Lower lobe of right lung (tissue), 2 donors: ENCODE measurements around the gene TMEM132C. TPM values are rescaled to one million over a fixed set of nuclear protein-coding genes. Genes with fewer than 3 reads are reported as not detected.

Experiments used
- ATAC-seq, 2 donors: fragments of 200-7000 bp; cut with Tn5 transposase; one replicate each; pipeline ENCODE4 v1.9.1; 2020 to 2022; ENCODE audit warnings: mild to moderate bottlenecking in 2 of 2, moderate library complexity in 2 of 2
- DNase-seq: peaks from one replicate; pipeline ENCODE4 v3.0.0-alpha.2; 2020
- H3K27ac ChIP-seq: fragments of 200-600 bp; one replicate; pipeline ENCODE4 v1.8.0; 2022
- H3K27me3 ChIP-seq: fragments of 200-600 bp; one replicate; pipeline ENCODE4 v1.8.0; 2022; ENCODE audit warnings: low read depth
- H3K36me3 ChIP-seq: fragments of 200-600 bp; one replicate; pipeline ENCODE4 v1.8.0; 2022; ENCODE audit warnings: mild to moderate bottlenecking
- H3K4me1 ChIP-seq: fragments of 200-600 bp; one replicate; pipeline ENCODE4 v1.8.0; 2022
- H3K4me3 ChIP-seq: fragments of 200-600 bp; one replicate; pipeline ENCODE4 v1.8.0; 2022; ENCODE audit warnings: mild to moderate bottlenecking
- H3K9me3 ChIP-seq: fragments of 200-600 bp; one replicate; pipeline ENCODE4 v1.8.0; 2022
- intact Hi-C: fragments of 100-400 bp; cut with DNase I; formaldehyde crosslinking; loops from one replicate; pipeline ENCODE4 v1.11.0; 2022
- total RNA-seq: library from RNA; stranded (reverse); fragmentation: NEBNext Ultra II Directional; extraction: Animal tissue kit (Norgen Biotek cat#: 25700); gene quantifications from one replicate; pipeline ENCODE4 v1.2.1, GENCODE V29; 2021
- TF ChIP-seq, protein P1 (sequence below): fragments of 200-600 bp; IDR thresholded peaks from one replicate; pipeline ENCODE4 v1.8.0; 2022; ENCODE audit warnings: antibody characterized with exemption, mild to moderate bottlenecking
- donor health status: DM: no; HTN: yes; CAD: no; lungs with severe emphysema.

TMEM132C gene
- total RNA-seq, 1 donor from 2014 or later, result 1.6 TPM

DNA sequence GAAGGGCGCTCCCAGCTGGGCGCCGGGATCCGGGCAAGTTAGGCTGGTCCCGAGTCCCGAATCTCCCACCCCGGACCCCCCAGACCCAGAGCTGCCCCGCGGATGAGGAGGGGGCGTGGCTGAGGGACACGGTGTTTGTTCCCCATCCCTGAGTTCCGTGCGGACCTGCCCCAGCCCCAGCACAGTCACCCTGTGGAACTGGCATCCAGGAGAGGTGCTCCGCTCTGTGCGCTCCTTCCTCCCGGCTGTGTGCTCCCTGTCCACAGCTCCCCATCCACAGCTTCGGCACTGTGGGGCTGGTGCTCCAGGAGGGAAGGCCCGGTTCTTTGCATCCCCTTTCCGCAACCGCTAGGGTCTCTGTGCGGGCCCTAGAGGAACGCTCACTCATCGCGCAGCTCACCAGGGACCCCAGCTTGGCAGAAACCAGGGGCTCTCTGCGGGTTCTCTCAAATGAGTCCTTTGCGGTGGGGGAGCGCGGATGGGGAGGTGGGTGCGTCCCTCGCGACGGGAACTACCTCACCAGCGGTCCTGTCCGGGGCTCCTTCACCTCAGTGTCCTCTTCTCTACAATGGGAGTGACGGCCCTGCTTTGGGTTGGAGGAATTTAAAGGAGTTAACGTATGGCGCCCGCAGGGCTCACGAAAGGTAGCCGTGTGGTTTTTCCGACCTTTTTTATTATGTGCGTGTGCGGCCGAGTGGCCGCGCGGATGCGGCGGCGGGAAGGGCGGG is 845 bp downstream of the TMEM132C start:
- intact Hi-C loops, result no loop called here
- no peak for DNase-seq
- H3K27me3 ChIP-seq, result peaks cover 41% of the 10 kb centered on the region

DNA sequence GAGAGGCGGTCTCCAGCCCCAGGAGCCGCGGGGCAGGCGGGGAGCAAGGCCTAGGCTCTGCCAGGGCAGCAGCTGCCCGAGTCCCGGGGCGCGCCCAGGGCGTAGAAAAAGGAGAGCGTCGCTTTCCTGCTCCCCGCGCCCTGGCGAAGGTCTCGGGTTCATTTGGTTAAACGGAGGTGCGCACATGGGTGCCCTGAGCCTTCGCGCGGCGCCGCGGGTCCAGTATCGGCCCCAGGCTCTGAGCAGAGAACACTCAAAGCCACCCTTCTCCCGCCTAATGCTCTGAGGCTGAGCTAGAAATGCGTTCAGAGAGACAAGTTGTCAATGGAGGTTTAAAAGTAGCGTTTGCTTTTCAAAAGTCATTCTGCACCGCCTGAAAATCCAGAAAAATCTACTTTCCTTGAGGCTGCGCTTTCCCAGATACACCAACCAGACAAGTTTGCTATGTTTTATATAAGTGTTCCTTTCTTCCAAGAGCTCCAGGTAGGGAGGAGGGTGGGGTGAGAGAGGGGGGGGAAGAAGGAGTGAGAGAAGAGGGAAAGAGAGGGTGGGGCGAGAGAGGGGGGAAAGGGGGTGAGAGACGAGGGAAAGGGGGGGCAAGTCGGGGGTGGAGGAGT is 1.5 kb downstream of the TMEM132C start:
- Histone ChIP-seq H3K27me3 (peaks cover 41% of the 10 kb centered on the region), H3K4me3 (peak overlapping the region; percentile 44), H3K9me3 (peaks cover 4% of the 10 kb centered on the region), H3K4me1 (peaks cover 11% of the 10 kb centered on the region), H3K36me3 (no peaks in the 10 kb centered on the region), H3K27ac (no peak overlapping the region)
- intact Hi-C loops, result no loop called here
- TF ChIP-seq, protein P1, sequence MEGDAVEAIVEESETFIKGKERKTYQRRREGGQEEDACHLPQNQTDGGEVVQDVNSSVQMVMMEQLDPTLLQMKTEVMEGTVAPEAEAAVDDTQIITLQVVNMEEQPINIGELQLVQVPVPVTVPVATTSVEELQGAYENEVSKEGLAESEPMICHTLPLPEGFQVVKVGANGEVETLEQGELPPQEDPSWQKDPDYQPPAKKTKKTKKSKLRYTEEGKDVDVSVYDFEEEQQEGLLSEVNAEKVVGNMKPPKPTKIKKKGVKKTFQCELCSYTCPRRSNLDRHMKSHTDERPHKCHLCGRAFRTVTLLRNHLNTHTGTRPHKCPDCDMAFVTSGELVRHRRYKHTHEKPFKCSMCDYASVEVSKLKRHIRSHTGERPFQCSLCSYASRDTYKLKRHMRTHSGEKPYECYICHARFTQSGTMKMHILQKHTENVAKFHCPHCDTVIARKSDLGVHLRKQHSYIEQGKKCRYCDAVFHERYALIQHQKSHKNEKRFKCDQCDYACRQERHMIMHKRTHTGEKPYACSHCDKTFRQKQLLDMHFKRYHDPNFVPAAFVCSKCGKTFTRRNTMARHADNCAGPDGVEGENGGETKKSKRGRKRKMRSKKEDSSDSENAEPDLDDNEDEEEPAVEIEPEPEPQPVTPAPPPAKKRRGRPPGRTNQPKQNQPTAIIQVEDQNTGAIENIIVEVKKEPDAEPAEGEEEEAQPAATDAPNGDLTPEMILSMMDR, result no peak
- ATAC-seq, result peak; percentile 22 to 26
- no peak for DNase-seq

More for the DNA sequence above, 845 bp downstream of the TMEM132C start:
- H3K36me3 ChIP-seq, result no peaks in the 10 kb centered on the region
- peak in 1 of 2 donors; percentile 34 for ATAC-seq
- peak overlapping the region; percentile 44 for H3K4me3 ChIP-seq
- H3K27ac ChIP-seq, result no peak overlapping the region
- TF ChIP-seq, protein P1, result no peak
- H3K9me3 ChIP-seq, result no peaks in the 10 kb centered on the region
- H3K4me1 ChIP-seq, result peaks cover 11% of the 10 kb centered on the region

DNA sequence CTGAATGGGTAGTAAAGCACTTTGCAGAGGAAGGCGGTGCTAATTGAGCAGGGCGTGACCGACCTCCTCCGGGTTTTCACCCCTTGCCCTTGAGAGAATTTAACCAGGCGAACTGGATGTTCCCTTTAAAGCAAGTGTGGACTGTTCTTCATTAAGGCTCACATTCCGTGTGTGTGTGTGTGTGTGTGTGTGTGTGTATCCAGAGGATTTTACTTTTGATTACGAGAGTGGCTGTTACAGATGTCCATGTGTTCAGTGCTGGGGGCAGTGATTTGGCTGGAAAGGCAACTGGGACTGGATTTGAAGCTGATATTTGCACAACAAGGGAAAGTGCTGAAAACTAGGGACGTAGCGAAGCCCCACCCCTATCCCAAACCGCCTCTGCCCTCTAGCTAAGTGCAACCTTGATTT is 2.2 kb downstream of the TMEM132C start:
- Histone ChIP-seq H3K36me3 (no peaks in the 10 kb centered on the region), H3K27ac (no peak overlapping the region), H3K4me3 (peak overlapping the region; percentile 8), H3K9me3 (peaks cover 8% of the 10 kb centered on the region), H3K27me3 (peaks cover 41% of the 10 kb centered on the region), H3K4me1 (peaks cover 11% of the 10 kb centered on the region)
- TF ChIP-seq, protein P1, result no peak
- ATAC-seq (peak in 1 of 2 donors; percentile 52), DNase-seq (no peak)
- intact Hi-C loops, result no loop called here

GRCh38 chr12:128276471-128276870 is 9.5 kb downstream of the TMEM132C start:
- intact Hi-C loops, result no loop called here
- H3K27ac ChIP-seq, result no peak overlapping the region
- ATAC-seq (no peak), DNase-seq (no peak)
- no peak overlapping the region for H3K4me3 ChIP-seq
- peaks cover 9% of the 10 kb centered on the region for H3K27me3 ChIP-seq
- TF ChIP-seq, protein P1, result no peak
- no peaks in the 10 kb centered on the region for H3K36me3 ChIP-seq
- H3K9me3 ChIP-seq, result peaks cover 8% of the 10 kb centered on the region
- no peaks in the 10 kb centered on the region for H3K4me1 ChIP-seq

GRCh38 chr12:128286970-128287369 is 20.0 kb downstream of the TMEM132C start:
- ATAC-seq, result no peak
- H3K36me3 ChIP-seq, result no peaks in the 10 kb centered on the region
- no peaks in the 10 kb centered on the region for H3K4me1 ChIP-seq
- intact Hi-C loops, result no loop called here
- DNase-seq, result no peak
- no peak overlapping the region for H3K27ac ChIP-seq
- TF ChIP-seq, protein P1, result no peak
- no peak overlapping the region for H3K4me3 ChIP-seq
- no peaks in the 10 kb centered on the region for H3K9me3 ChIP-seq
- H3K27me3 ChIP-seq, result no peaks in the 10 kb centered on the region
